GM18499 (cell line): ENCODE data around the gene PATJ.

Experiments
- ATAC-seq: cut with Tn5 transposase; IDR thresholded peaks from one replicate; pipeline ENCODE4 v1.9.1; 2021; ENCODE audit warnings: moderate number of reproducible peaks; ENCODE audit not compliant: insufficient read depth, unreplicated experiment

PATJ gene

GRCh38 chr1:62077821-62078220 lies 335.5 kb downstream of the PATJ start:
- no peak for ATAC-seq

DNA sequence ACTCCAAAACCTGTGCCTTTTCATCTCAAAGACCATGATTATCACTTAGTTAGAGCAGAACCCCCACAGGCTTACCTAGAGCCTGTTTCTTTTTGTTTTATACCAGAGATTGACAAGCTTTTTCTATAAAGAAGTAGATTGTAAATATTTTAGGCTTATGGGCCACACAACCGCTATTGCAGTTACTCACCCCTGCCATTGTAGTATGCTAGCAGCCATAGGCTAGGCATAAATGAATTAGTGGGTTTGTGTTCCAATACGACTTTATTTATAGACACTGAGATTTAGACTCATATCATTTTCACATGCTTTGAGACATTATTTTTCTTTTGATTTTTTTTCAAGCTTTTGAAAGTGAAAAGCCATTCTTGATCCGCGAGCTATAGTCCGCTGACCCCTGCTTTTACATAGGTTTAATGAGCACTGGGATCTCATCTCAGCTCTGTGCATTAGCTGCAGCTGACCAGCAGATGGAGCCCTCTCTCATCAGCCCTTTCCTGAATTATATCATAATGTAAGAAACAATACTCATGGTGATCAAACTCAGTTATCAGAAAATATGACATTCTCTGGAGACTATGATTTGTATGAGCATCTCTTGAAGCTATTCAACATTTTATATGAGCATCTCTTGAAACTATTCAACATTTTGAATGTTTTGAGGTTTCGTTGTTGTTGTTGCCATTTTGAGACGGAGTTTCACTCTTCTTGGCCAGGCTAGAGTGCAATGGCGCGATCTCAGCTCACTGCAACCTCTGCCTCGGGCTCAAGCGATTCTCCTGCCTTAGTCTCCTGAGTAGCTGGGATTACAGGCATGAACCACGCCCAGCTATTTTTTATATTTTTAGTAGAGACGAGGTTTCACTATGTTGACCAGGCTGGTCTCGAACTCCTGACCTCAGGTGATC lies 340.4 kb downstream of the PATJ start:
- ATAC-seq = no peak

DNA sequence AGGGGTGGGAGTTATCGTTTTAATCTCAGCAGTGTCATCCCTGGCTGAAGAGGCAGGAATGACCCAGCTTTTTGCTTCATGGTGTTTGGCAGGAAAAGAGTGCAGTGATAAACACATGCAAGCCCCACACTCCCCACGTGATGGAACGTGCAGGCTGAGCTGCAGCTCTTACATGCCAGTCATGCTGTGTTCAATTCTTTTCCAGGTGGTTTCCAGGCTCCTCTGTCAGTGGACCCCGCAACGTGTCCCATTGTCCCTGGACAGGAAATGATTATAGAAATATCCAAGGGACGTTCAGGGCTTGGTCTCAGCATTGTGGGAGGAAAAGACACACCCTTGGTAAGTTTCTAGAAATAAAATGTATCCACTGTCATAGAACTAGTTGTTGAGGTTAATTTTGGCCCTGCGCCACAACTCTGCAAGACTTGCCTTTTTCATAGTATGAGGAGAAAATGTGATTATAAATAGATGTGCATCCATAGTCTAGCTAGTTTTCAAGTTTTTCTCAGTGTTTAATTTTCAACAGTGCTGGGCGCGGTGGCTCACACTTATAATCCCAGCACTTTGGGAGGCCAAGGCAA lies 342.1 kb downstream of the PATJ start:
- no peak for ATAC-seq

GRCh38 chr1:62088439-62088838 lies 346.2 kb downstream of the PATJ start:
- no peak for ATAC-seq

DNA sequence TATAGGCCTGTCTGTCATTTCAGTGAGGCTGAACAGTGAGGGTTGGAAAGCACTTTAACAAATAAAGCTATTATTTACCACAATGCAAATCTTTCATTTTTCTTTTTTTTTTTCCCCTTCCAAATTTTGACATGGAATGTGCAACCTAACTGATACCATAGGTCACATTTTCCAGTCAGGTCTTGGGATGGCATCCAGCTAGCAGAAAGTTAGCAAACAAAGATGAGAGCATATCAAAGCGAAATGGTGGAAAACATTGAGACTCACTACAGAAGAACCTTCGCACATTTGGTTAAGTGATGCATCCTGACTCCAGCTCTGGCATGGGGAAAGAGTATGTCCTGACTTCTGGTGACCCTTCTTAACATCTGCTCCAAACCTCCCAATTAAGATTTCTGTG lies 347.3 kb downstream of the PATJ start:
- ATAC-seq = no peak

DNA sequence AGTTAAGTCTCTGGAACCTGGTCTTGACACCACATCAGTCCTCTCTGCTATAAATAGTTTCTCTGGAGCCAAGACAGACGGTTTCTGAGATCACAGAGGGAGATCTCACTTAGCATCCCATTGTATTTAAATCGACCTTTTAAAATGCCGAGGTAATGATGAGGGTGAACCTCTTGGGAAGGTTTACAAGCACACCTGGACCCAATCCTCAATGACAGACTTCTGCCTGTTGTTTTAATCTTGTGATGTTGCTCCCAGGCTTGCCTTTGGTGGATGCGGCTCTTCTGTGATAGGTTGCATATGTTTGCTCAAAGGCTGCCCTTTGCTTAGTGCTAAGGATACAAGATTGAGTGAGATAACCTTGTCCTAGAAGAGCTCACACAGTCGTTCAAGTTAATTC lies 347.7 kb downstream of the PATJ start:
- no peak for ATAC-seq

DNA sequence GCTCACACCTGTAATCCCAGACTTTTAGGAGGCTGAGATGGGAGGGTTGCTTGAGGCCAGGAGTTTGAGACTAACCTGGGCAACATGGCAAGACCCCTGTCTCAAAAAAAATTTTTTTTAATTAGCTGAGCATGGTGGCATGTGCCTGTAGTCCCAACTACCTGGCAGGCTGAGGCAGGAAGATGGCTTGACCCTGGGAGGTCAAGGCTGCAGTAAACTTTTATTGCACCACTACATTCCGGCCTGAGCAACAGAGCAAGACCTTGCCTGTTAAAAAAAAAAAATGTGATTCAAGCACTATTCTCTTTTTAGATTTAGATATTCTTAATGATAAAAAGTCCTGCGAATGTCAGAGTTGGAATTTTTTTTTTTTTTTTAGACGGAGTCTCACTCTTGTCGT lies 349.8 kb downstream of the PATJ start:
- ATAC-seq = no peak

- no peak for ATAC-seq
Measured at GRCh38 chr1:62093261-62093660, 351.0 kb downstream of the PATJ start.

DNA sequence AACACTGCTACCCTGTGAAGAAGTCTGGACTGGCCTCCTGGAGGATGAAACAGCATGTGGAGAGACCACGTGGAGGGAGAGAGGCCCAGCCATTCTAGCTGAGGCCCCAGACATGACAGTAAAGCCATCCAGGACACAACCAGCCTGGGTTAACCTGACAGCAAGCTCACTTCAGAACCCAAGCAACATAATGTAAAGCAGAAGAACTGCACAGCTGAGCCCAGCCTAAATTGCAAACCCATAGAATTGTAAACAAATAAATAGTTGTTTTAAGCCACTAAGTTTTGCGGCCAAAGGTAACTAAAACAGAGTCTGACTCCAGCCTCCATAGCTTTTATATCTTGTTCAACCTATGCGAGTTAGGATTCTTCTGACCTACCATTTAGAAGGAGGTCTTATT lies 355.2 kb downstream of the PATJ start:
- ATAC-seq = no peak

GRCh38 chr1:62100442-62100841 lies 358.2 kb downstream of the PATJ start:
- ATAC-seq = no peak

DNA sequence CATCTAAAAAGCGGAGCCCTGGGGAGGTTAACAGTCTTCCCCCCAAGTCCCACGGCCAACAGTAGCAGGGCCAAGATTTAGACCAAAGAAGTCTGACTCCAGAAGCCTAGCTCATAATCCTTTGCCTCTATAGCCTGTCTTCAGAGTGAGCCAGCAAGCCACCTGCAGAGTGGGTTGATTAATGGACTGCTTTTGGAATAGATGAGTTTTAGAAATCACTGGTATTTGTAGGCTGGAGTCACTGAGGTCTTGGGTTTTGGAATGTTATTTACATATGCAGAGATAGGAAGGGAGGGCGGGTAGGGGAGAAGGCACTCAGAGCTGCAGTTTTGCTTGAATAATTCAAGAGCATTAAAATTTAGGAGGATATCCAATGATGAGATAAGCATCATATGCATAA lies 361.6 kb downstream of the PATJ start:
- no peak for ATAC-seq

GRCh38 chr1:62107923-62108322 lies 365.6 kb downstream of the PATJ start:
- no peak for ATAC-seq

DNA sequence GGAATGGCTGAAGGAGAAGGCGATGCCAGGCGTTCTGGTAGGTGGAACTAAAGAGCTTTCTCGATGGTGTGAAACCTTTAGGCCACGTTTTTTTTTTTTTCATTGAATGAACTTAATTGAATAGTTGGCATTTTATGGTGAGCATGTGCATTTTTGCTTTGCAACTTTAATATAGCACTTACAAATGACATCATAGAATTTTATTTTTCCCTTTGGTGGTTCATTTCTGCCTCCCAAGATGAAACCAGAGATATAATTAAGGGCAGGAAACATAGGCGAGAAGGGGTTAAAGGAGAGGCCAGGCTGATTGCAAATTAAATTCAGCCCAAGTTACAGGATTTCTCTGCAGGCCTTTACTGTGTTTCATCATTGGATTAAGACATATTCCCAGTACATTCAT lies 366.8 kb downstream of the PATJ start:
- ATAC-seq = no peak

- no peak for ATAC-seq
Measured at GRCh38 chr1:62110198-62110817, 368.0 kb downstream of the PATJ start.

DNA sequence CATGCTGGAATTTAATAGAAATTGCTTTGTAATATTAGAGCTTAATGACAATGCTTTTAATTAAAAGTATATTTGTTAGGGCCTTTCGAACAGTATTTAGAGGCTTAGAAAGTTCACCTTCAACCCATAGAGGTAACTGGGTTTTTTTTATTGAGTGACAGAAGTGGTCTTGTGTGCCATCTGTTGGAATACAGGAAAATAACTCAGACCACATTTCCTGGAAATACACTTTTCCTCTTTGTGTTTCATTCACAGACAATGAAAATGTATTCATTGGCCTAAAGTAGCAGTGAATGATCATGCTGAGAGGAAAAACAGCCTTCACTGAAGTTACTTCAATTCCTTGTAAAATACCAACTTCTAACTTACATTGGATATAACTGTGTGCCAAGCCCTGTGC lies 368.8 kb downstream of the PATJ start:
- no peak for ATAC-seq

DNA sequence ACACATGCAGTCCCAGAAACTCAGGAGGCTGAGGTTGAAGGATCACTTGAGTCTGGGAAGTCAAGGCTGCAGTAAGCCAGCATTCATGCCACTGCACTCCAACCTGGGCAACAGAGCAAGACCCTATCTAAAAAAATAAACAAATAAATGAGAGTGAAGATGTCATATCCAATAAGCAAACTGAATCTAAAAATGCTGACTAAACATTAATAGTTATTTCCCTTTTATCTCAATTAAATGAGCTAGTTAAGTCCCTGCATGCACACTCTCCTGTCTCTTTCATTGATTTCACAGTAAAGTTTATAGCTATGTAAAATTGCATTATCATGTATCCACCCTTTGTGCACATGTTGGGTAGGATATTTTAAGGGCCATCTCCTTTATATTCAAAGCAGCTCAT lies 371.2 kb downstream of the PATJ start:
- no peak for ATAC-seq

- no peak for ATAC-seq
Measured at GRCh38 chr1:62117018-62117750, 374.9 kb downstream of the PATJ start.

DNA sequence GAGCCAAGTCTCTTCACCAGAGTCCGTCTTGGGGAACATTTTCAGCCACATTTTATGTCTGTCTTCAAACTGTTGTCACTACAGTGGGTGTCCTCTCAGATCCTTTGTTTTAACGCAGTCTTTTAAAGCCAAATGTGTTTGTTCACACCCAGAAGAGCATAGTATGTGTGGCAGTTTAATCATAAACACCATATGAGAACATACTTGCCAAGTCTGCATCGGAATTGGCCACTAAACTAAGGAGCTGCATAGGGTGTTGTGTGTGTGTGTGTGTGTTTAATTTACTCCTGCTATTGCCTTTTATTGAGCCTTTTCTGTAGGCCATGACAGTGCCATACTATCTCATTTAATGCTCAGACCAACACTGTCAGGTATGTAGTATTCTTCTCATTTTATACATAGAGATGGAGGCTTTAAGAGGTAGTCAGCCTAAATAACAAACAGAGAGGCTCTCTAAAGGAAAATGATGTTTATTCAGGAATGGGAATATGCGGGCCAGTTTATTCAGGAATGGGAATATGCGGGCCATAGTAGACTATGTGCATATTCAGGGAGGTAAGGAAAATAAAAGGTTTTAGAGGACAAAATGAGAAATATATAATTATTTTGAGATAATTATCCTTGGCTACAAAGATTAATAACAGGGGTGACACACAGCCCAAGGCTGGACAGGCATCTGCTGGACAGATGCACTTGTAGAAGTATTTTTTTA lies 384.5 kb downstream of the PATJ start:
- no peak for ATAC-seq

GRCh38 chr1:62128745-62129144 lies 386.5 kb downstream of the PATJ start:
- ATAC-seq = no peak

- peak; percentile 82 for ATAC-seq
Measured at GRCh38 chr1:62131093-62131725, 388.9 kb downstream of the PATJ start.
